ENCODE measurements around the gene SYTL2.

- no peak for TF ChIP-seq CTCF (IDR thresholded peaks at IDR 0.05)
- no peak for TF ChIP-seq POLR2A (IDR thresholded peaks at IDR 0.05)
These were observed 65.3 kb downstream of the SYTL2 start for GRCh38 chr11:85745626-85746025.
